Testis (tissue), 3 donors: Measurements from ENCODE around the gene MYO1E. TPM values are rescaled to one million over a fixed set of nuclear protein-coding genes. Genes with fewer than 3 reads are reported as not detected.

Experiments used
- DNase-seq: peaks from one replicate; pipeline ENCODE4 v3.0.0-alpha.2; 2019
- H3K27ac ChIP-seq, 2 donors: fragments of 200-600 bp; sonication (generic); one replicate each; pipeline ENCODE4 v1.5.1; 2019
- H3K27me3 ChIP-seq: fragments of 200-600 bp; sonication (generic); one replicate; pipeline ENCODE4 v1.5.1; 2019
- H3K36me3 ChIP-seq: fragments of 200-600 bp; sonication (generic); one replicate; pipeline ENCODE4 v1.5.1; 2017; ENCODE audit warnings: low read depth; ENCODE audit errors: missing control alignments
- H3K4me1 ChIP-seq: fragments of 200-600 bp; sonication (generic); one replicate; pipeline ENCODE4 v1.5.1; 2019
- H3K4me3 ChIP-seq, 2 donors: fragments of 200-600 bp; sonication (generic); one replicate each; pipeline ENCODE4 v1.5.1; 2017 to 2019
- H3K9me3 ChIP-seq: fragments of 200-600 bp; sonication (generic); one replicate; pipeline ENCODE4 v1.5.1; 2017
- CTCF ChIP-seq, 3 experiments: fragments of 450-650 bp in 2 of 3; fragments of 200-600 bp in 1 of 3; sonication (generic) in 1 of 3; IDR thresholded peaks; one replicate each; pipeline ENCODE4 v1.5.1; 2016 to 2019; ENCODE audit warnings: antibody characterized with exemption in 3 of 3, mild to moderate bottlenecking in 2 of 3, moderate library complexity in 1 of 3
- POLR2A ChIP-seq: fragments of 450-650 bp; IDR thresholded peaks from one replicate; pipeline ENCODE4 v1.6.1; 2017; ENCODE audit warnings: antibody characterized with exemption, mild to moderate bottlenecking, moderate library complexity
- WGBS, 2 donors: methylation state at CpG; one replicate each; pipeline ENCODE4 v1.1.5; 2018; 5-methylcytosine and 5-hydroxymethylcytosine counted together
- intact Hi-C: fragments of 100-400 bp; cut with DNase I; formaldehyde crosslinking; loops from one replicate; pipeline ENCODE4 v1.15.1; 2023; ENCODE audit warnings: low total_unique reads
- polyA plus RNA-seq: library from polyadenylated mRNA; stranded (reverse); fragments of 350-450 nt; fragmentation: Illumina TruSeq; extraction: RNeasy Lipid Tissue Mini Kit (QIAGEN cat#74804); gene quantifications from one replicate; pipeline ENCODE4 v1.2.3, GENCODE V29; 2014; ENCODE audit warnings: low read depth, low replicate concordance; ENCODE audit not compliant: insufficient read depth
- total RNA-seq, 2 donors: library from RNA; depleted of rRNA; stranded (reverse); fragments of >200 nt; gene quantifications; one replicate each; pipeline ENCODE4 v1.2.3, GENCODE V29; 2016

The MYO1E gene
- total and polyA plus RNA-seq, 3 donors from 2014 or later, result 14.3 to 23.4 (median 22.5) TPM

GRCh38 chr15:59416816-59417215 is 44.1 kb upstream of the MYO1E start:
- Histone ChIP-seq H3K4me1 (no peaks in the 10 kb centered on the region), H3K4me3 (no peak overlapping the region), H3K36me3 (no peaks in the 10 kb centered on the region), H3K27me3 (no peaks in the 10 kb centered on the region), H3K27ac (no peak overlapping the region), H3K9me3 (no peaks in the 10 kb centered on the region)
- TF ChIP-seq POLR2A, result no peak
- TF ChIP-seq CTCF (IDR thresholded peaks at IDR 0.05), result no peak
- no peak for DNase-seq
- 73 to 77% methylated on average over 4 of the region's 4 CpGs for WGBS, 2 donors
- intact Hi-C loops, result no loop called here

GRCh38 chr15:59413577-59413976 is 40.9 kb upstream of the MYO1E start:
- Histone ChIP-seq H3K4me1 (peaks cover 4% of the 10 kb centered on the region), H3K9me3 (no peaks in the 10 kb centered on the region), H3K27me3 (no peaks in the 10 kb centered on the region), H3K27ac (no peak overlapping the region), H3K4me3 (no peak overlapping the region), H3K36me3 (no peaks in the 10 kb centered on the region)
- intact Hi-C loops, result no loop called here
- no peak for DNase-seq
- WGBS, 2 donors, result 74 to 87% methylated on average over 2 of the region's 2 CpGs
- TF ChIP-seq CTCF (IDR thresholded peaks at IDR 0.05) (no peak), POLR2A (no peak)

- intact Hi-C loops, result no loop called here
- DNase-seq, result no peak
- Histone ChIP-seq H3K36me3 (no peaks in the 10 kb centered on the region), H3K4me3 (no peak overlapping the region), H3K27ac (no peak overlapping the region), H3K27me3 (no peaks in the 10 kb centered on the region), H3K4me1 (peaks cover 4% of the 10 kb centered on the region), H3K9me3 (no peaks in the 10 kb centered on the region)
- WGBS, 2 donors, result 26 to 27% methylated on average over 2 of the region's 2 CpGs
- no peak for TF ChIP-seq CTCF (IDR thresholded peaks at IDR 0.05)
- no peak for TF ChIP-seq POLR2A
Measured at GRCh38 chr15:59410391-59410896, 37.8 kb upstream of the MYO1E start.

GRCh38 chr15:59407946-59408345 is 35.3 kb upstream of the MYO1E start:
- DNase-seq, result no peak
- Histone ChIP-seq H3K4me1 (peaks cover 4% of the 10 kb centered on the region), H3K27ac (no peak overlapping the region), H3K36me3 (no peaks in the 10 kb centered on the region), H3K27me3 (no peaks in the 10 kb centered on the region), H3K4me3 (no peak overlapping the region), H3K9me3 (no peaks in the 10 kb centered on the region)
- TF ChIP-seq CTCF (IDR thresholded peaks at IDR 0.05) (no peak), POLR2A (no peak)
- 48 to 71% methylated on average over 5 of the region's 5 CpGs for WGBS, 2 donors
- intact Hi-C loops, result no loop called here

- 59 to 71% methylated on average over 3 of the region's 3 CpGs for WGBS, 2 donors
- no peaks in the 10 kb centered on the region for H3K9me3 ChIP-seq
- no peaks in the 10 kb centered on the region for H3K36me3 ChIP-seq
- peaks cover 4% of the 10 kb centered on the region for H3K4me1 ChIP-seq
- intact Hi-C loops, result no loop called here
- no peak for TF ChIP-seq POLR2A
- TF ChIP-seq CTCF (IDR thresholded peaks at IDR 0.05), result no peak
- no peak for DNase-seq
- no peaks in the 10 kb centered on the region for H3K27me3 ChIP-seq
- no peak overlapping the region for H3K27ac ChIP-seq
- no peak overlapping the region for H3K4me3 ChIP-seq
Measured at GRCh38 chr15:59406446-59406845, 33.8 kb upstream of the MYO1E start.
